Measurements from ENCODE around the gene MAN1A1. TPM values are rescaled to one million over a fixed set of nuclear protein-coding genes. Genes with fewer than 3 reads are reported as not detected.

The MAN1A1 gene
- total RNA-seq, 2 donors from 2014 or later, result 98.6 to 115 TPM

DNA sequence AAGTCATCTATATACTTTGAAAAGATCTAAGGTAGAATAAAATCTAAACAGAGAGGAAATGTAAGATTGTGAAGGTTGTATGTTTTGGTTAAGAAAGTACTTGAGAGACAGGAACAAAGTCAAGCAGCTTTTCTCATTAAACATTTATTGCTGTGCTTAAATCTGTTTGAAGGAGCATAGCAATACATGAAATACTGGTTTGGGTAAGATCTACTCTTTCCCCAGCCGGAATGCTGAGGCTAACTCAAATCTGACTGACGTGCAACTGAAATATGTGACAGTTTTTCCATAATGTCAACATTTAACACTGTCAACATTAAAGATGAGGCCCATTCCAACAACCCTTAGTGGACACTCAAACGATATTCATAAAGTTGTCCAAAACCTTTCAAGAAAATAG, 59.9 kb downstream of the MAN1A1 start:
- no peaks in the 10 kb centered on the region for H3K36me3 ChIP-seq
- H3K27ac ChIP-seq, result no peak overlapping the region
- no peak for ATAC-seq (ENCODE audit: insufficient number of reproducible peaks, low FRiP score, low read depth)
- DNase-seq (ENCODE audit: low spot score), result no peak
- no peaks in the 10 kb centered on the region for H3K4me1 ChIP-seq (ENCODE audit: control insufficient read depth in 1 of 2, low read depth in 2 of 2)
- TF ChIP-seq, protein P1, sequence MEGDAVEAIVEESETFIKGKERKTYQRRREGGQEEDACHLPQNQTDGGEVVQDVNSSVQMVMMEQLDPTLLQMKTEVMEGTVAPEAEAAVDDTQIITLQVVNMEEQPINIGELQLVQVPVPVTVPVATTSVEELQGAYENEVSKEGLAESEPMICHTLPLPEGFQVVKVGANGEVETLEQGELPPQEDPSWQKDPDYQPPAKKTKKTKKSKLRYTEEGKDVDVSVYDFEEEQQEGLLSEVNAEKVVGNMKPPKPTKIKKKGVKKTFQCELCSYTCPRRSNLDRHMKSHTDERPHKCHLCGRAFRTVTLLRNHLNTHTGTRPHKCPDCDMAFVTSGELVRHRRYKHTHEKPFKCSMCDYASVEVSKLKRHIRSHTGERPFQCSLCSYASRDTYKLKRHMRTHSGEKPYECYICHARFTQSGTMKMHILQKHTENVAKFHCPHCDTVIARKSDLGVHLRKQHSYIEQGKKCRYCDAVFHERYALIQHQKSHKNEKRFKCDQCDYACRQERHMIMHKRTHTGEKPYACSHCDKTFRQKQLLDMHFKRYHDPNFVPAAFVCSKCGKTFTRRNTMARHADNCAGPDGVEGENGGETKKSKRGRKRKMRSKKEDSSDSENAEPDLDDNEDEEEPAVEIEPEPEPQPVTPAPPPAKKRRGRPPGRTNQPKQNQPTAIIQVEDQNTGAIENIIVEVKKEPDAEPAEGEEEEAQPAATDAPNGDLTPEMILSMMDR (IDR thresholded peaks at IDR 0.05), result no peak
- no peaks in the 10 kb centered on the region for H3K27me3 ChIP-seq (replicated peaks; ENCODE audit: insufficient read depth)
- no peaks in the 10 kb centered on the region for H3K9me3 ChIP-seq
- H3K4me3 ChIP-seq, result no peak overlapping the region

GRCh38 chr6:119285908-119286625, 63.5 kb downstream of the MAN1A1 start:
- no peaks in the 10 kb centered on the region for H3K27me3 ChIP-seq (replicated peaks; ENCODE audit: insufficient read depth)
- no peak overlapping the region for H3K27ac ChIP-seq
- DNase-seq (ENCODE audit: low spot score) (no peak), ATAC-seq (ENCODE audit: insufficient number of reproducible peaks, low FRiP score, low read depth) (no peak)
- H3K4me3 ChIP-seq, result no peak overlapping the region
- TF ChIP-seq, protein P1 (IDR thresholded peaks at IDR 0.05), result no peak
- H3K4me1 ChIP-seq (ENCODE audit: control insufficient read depth in 1 of 2, low read depth in 2 of 2), result peaks cover 6 to 11% of the 10 kb centered on the region in 2 donors
- H3K9me3 ChIP-seq, result no peaks in the 10 kb centered on the region
- H3K36me3 ChIP-seq, result no peaks in the 10 kb centered on the region

GRCh38 chr6:119284861-119285521, 64.6 kb downstream of the MAN1A1 start:
- Histone ChIP-seq H3K27me3 (replicated peaks; ENCODE audit: insufficient read depth) (no peaks in the 10 kb centered on the region), H3K36me3 (no peaks in the 10 kb centered on the region), H3K4me3 (no peak overlapping the region), H3K9me3 (no peaks in the 10 kb centered on the region), H3K27ac (no peak overlapping the region), H3K4me1 (ENCODE audit: control insufficient read depth in 1 of 2, low read depth in 2 of 2) (peaks cover 7 to 13% of the 10 kb centered on the region in 2 donors)
- DNase-seq (ENCODE audit: low spot score) (no peak), ATAC-seq (ENCODE audit: insufficient number of reproducible peaks, low FRiP score, low read depth) (no peak)
- TF ChIP-seq, protein P1 (IDR thresholded peaks at IDR 0.05), result no peak

GRCh38 chr6:119283979-119284545, 65.5 kb downstream of the MAN1A1 start:
- no peaks in the 10 kb centered on the region for H3K36me3 ChIP-seq
- ATAC-seq (ENCODE audit: insufficient number of reproducible peaks, low FRiP score, low read depth), result no peak
- DNase-seq (ENCODE audit: low spot score), result no peak
- TF ChIP-seq, protein P1 (IDR thresholded peaks at IDR 0.05), result no peak
- H3K27me3 ChIP-seq (replicated peaks; ENCODE audit: insufficient read depth), result no peaks in the 10 kb centered on the region
- peaks cover 7 to 13% of the 10 kb centered on the region in 2 donors for H3K4me1 ChIP-seq (ENCODE audit: control insufficient read depth in 1 of 2, low read depth in 2 of 2)
- no peak overlapping the region for H3K27ac ChIP-seq
- no peak overlapping the region for H3K4me3 ChIP-seq
- H3K9me3 ChIP-seq, result no peaks in the 10 kb centered on the region

- no peaks in the 10 kb centered on the region for H3K36me3 ChIP-seq
- H3K9me3 ChIP-seq, result no peaks in the 10 kb centered on the region
- H3K27ac ChIP-seq, result no peak overlapping the region
- no peak for DNase-seq (ENCODE audit: low spot score)
- H3K27me3 ChIP-seq (replicated peaks; ENCODE audit: insufficient read depth), result no peaks in the 10 kb centered on the region
- TF ChIP-seq, protein P1 (IDR thresholded peaks at IDR 0.05), result no peak
- H3K4me3 ChIP-seq, result no peak overlapping the region
- peaks cover 7 to 13% of the 10 kb centered on the region in 2 donors for H3K4me1 ChIP-seq (ENCODE audit: control insufficient read depth in 1 of 2, low read depth in 2 of 2)
- ATAC-seq (ENCODE audit: insufficient number of reproducible peaks, low FRiP score, low read depth), result no peak
These were observed 66.3 kb downstream of the MAN1A1 start for GRCh38 chr6:119283214-119283613.
